Right lobe of liver (tissue), 6 donors: ENCODE measurements around the gene GNB1L. TPM values are rescaled to one million over a fixed set of nuclear protein-coding genes. Genes with fewer than 3 reads are reported as not detected.

Source experiments
- ATAC-seq, 4 donors: fragments of 200-7000 bp; cut with Tn5 transposase; one replicate each; pipeline ENCODE4 v1.9.1; 2020; ENCODE audit warnings: mild to moderate bottlenecking in 4 of 4, moderate library complexity in 4 of 4
- DNase-seq, 3 donors: peaks; one replicate each; pipeline ENCODE4 v3.0.0-alpha.2; 2020
- H3K27ac ChIP-seq, 3 donors: fragments of 200-600 bp; one replicate each; pipeline ENCODE4 v1.8.0; 2022
- H3K27me3 ChIP-seq, 2 donors: fragments of 200-600 bp; one replicate each; pipeline ENCODE4 v1.8.0; 2022
- H3K36me3 ChIP-seq, 4 donors: fragments of 200-600 bp; sonication (generic) in 1 of 4; one replicate each; pipeline versions ENCODE4 v1.5.1 to v1.8.0; 2017 to 2022; ENCODE audit warnings: control low read depth in 1 of 4
- H3K4me1 ChIP-seq, 4 donors: fragments of 200-600 bp; sonication (generic) in 1 of 4; one replicate each; pipeline versions ENCODE4 v1.5.1 to v1.8.0; 2017 to 2022; ENCODE audit warnings: control low read depth in 1 of 4
- H3K4me3 ChIP-seq, 3 donors: fragments of 200-600 bp; one replicate each; pipeline ENCODE4 v1.8.0; 2022
- H3K9me3 ChIP-seq, 4 donors: fragments of 200-600 bp; sonication (generic) in 1 of 4; one replicate each; pipeline versions ENCODE4 v1.5.1 to v1.8.0; 2017 to 2022; ENCODE audit warnings: control low read depth in 1 of 4
- CTCF ChIP-seq, 4 donors: fragments of 200-600 bp in 3 of 4; fragments of 450-650 bp in 1 of 4; IDR thresholded peaks; one replicate each; pipeline versions ENCODE4 v1.5.1 to v1.8.0; 2016 to 2022; ENCODE audit warnings: antibody characterized with exemption in 4 of 4, mild to moderate bottlenecking in 2 of 4
- POLR2A ChIP-seq: fragments of 450-650 bp; IDR thresholded peaks from one replicate; pipeline ENCODE4 v1.6.1; 2017; ENCODE audit warnings: antibody characterized with exemption, mild to moderate bottlenecking
- WGBS: methylation state at CpG from one replicate; pipeline ENCODE4 v1.1.6; 2018; ENCODE audit warnings: low coverage, low lambda C conversion rate; ENCODE audit not compliant: insufficient coverage; ENCODE audit errors: missing lambda C conversion rate; 5-methylcytosine and 5-hydroxymethylcytosine counted together
- intact Hi-C, 2 donors: fragments of 100-400 bp; cut with DNase I; formaldehyde crosslinking; loops; one replicate each; pipeline versions ENCODE4 v1.11.2 to v1.14.1; 2022
- total RNA-seq, 6 experiments: library from RNA; depleted of rRNA in 2 of 6; stranded (reverse); fragments of >200 nt in 2 of 6; fragmentation: NEBNext Ultra II Directional in 3 of 6; extraction: Animal tissue kit (Norgen Biotek cat#: 25700) in 3 of 6; gene quantifications; one replicate each; pipeline versions ENCODE4 v1.1.0 to v1.2.4, GENCODE V29; 2016 to 2023
- donor health status: DM: no; HTN: yes; CAD: no.
- donor health status: DM: no; HTN: no; CAD: no.
- donor health status: DM: no; HTN: no; CAD: no.
- donor health status: DM: no; HTN: yes; CAD: no.
- donor health status: DM: no; HTN: yes; CAD: no.

GNB1L gene
- total RNA-seq, 6 experiments from 2014 or later: 1.4 to 3.2 (median 2.7) TPM

GRCh38 chr22:19802894-19803735 lies 51.6 kb downstream of the GNB1L start:
- H3K27ac ChIP-seq: no peak overlapping the region
- no peak for TF ChIP-seq POLR2A
- TF ChIP-seq CTCF (IDR thresholded peaks at IDR 0.05): no peak
- DNase-seq: peak in 2 of 3 donors; percentile 8 to 31
- H3K4me3 ChIP-seq: no peak overlapping the region
- WGBS: 100% methylated on average over 3 of the region's 19 CpGs
- H3K36me3 ChIP-seq: no peaks in the 10 kb centered on the region
- no peaks in the 10 kb centered on the region for H3K27me3 ChIP-seq
- no peaks in the 10 kb centered on the region for H3K9me3 ChIP-seq
- intact Hi-C loops: no loop called here
- H3K4me1 ChIP-seq: no peaks in the 10 kb centered on the region
- ATAC-seq: no peak

DNA sequence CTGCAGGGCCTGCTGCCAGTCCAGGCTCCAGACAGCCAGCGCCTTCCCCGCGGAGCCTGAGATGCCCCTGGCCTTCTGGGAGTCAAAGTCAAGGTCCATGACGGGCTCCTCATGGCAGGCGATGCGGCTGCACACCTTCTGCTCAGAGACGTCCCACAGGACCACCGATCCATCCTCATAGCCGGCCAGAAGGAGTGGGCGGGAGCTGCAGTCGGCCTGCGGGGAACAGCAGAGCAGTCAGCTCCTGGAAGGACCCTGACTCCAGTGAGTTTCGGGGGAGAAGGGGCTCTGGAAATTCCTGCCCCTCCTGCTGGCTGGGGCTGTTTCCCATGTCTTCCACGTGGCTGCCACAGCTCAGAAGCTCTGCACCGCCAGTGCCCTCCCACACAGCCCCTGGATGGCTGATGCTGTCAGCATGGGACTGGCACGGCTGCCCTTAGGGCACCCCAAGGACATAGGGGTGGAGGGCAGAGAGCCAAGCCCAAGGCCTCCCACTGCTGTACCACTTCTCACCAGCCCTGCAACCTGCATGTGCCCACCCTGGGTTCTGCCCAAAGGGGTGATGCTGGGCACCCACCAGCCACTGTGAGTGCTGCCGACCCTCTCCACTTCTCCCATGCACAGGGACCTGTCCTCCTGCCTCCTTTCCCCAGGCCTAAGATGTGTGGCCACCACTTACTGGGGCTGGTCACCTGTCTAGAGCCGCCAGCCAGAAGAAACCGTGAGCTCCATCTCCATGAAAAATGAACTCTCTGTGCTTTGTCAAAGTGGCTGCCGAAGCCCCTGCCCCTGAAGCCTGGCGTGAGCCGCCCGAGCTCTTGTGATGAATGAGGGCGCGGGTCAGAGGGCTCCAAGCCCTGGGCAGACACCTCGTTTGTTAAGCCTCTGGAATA lies 52.4 kb downstream of the GNB1L start:
- 54% methylated on average over 3 of the region's 26 CpGs for WGBS

DNA sequence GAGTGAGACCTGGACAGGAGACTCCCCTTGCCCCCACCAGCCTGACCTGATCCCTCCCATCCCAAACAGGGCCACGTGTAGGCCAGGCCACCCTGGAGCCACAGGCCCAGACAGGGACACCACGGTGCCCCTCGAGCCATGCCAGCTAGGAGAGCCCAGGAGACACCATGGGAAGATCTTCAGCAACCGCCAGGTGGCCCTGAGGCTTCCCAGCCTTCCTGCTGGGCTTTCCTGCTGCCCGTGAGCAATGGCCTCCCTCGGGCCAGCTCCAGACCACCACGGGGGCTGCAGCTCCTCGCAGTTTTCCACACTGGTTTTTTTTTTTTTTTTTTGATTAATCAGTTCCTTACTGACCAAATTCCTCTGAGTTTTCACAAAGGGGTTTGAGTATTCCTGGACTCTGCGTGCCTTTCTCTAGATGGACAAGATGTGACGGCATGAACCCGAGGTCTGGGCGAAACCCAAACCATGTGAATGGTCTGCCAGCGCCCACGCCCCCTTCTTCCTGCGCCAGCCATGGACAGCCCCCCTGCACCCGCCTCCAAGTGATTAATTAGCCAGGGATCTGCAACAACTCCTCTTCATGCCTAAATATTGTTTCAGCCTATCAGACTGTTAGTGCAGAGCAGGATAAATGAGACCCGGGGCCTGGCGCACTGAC lies 53.2 kb downstream of the GNB1L start:
- H3K4me3 ChIP-seq: no peak overlapping the region
- 82% methylated on average over 9 of the region's 18 CpGs for WGBS
- TF ChIP-seq CTCF (IDR thresholded peaks at IDR 0.05) (no peak), POLR2A (no peak)
- H3K4me1 ChIP-seq: no peaks in the 10 kb centered on the region
- no peaks in the 10 kb centered on the region for H3K9me3 ChIP-seq
- no peaks in the 10 kb centered on the region for H3K36me3 ChIP-seq
- no peak overlapping the region for H3K27ac ChIP-seq
- intact Hi-C loops: no loop called here
- DNase-seq (peak in 2 of 3 donors; percentile 4 to 37), ATAC-seq (no peak)
- no peaks in the 10 kb centered on the region for H3K27me3 ChIP-seq

More for the DNA sequence above, 52.4 kb downstream of the GNB1L start:
- TF ChIP-seq CTCF (IDR thresholded peaks at IDR 0.05): no peak
- TF ChIP-seq POLR2A: no peak
- Histone ChIP-seq H3K27me3 (no peaks in the 10 kb centered on the region), H3K27ac (no peak overlapping the region), H3K9me3 (no peaks in the 10 kb centered on the region), H3K4me1 (no peaks in the 10 kb centered on the region), H3K4me3 (no peak overlapping the region), H3K36me3 (no peaks in the 10 kb centered on the region)
- no peak for ATAC-seq
- DNase-seq: peak in 2 of 3 donors; percentile 7 to 48
- intact Hi-C loops: no loop called here

DNA sequence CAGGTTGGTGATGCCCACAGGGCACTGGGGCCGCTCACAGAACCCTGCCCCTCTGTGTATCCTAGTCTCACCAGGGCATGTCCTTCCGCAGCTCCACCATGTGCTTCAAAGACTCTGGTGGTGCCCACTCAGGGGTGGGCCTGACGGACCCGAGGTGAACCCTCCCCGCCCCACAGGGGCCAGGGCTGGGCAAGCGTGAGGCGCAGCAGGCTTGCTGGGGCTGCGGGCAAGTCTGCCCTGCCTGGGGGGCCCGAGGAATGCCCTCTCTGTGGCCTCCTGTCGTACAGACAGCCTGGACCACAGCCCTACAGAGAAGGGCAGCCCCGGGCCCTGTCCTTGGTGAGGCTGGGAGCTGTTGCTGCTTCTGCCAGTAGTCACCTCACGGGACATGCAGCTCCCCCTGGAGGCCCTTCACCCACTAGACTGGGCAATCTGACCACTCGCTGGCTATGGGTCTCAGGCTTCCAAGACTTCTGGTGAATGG lies 53.9 kb downstream of the GNB1L start:
- Histone ChIP-seq H3K4me1 (no peaks in the 10 kb centered on the region), H3K4me3 (no peak overlapping the region), H3K27me3 (no peaks in the 10 kb centered on the region), H3K27ac (no peak overlapping the region), H3K9me3 (no peaks in the 10 kb centered on the region), H3K36me3 (no peaks in the 10 kb centered on the region)
- TF ChIP-seq POLR2A: no peak
- peak in 3 of 4 donors; percentile 18 to 27 (median 19) for TF ChIP-seq CTCF (IDR thresholded peaks at IDR 0.05)
- WGBS: no CpG with 5 or more reads among the region's 13 CpGs
- intact Hi-C loops: no loop called here
- ATAC-seq (peak; percentile 8 to 50 (median 44)), DNase-seq (peak in 2 of 3 donors; percentile 23 to 58)
